Fibroblast of upper back skin (primary cell): ENCODE data around the gene PIGU.

Experiments used
- DNase-seq: peaks from one replicate; pipeline ENCODE4 v3.0.0-alpha.2; 2013

The PIGU gene

GRCh38 chr20:34549291-34549928, 127.5 kb downstream of the PIGU start:
- no peak for DNase-seq

- no peak for DNase-seq
Observed at GRCh38 chr20:34547844-34548613, 128.9 kb downstream of the PIGU start.

GRCh38 chr20:34546751-34547181, 130.1 kb downstream of the PIGU start:
- no peak for DNase-seq

- no peak for DNase-seq
Observed at GRCh38 chr20:34544109-34544796, 132.6 kb downstream of the PIGU start.

- no peak for DNase-seq
Observed at GRCh38 chr20:34543463-34544056, 133.3 kb downstream of the PIGU start.

GRCh38 chr20:34542439-34542838, 134.5 kb downstream of the PIGU start:
- no peak for DNase-seq

- no peak for DNase-seq
Observed at GRCh38 chr20:34541917-34542316, 135.0 kb downstream of the PIGU start.

GRCh38 chr20:34541264-34541901, 135.5 kb downstream of the PIGU start:
- no peak for DNase-seq

- no peak for DNase-seq
Observed at GRCh38 chr20:34540596-34541263, 136.2 kb downstream of the PIGU start.

GRCh38 chr20:34539756-34540155, 137.1 kb downstream of the PIGU start:
- DNase-seq = no peak

GRCh38 chr20:34538671-34539123, 138.2 kb downstream of the PIGU start:
- DNase-seq = peak; percentile 49

- DNase-seq = no peak
Observed at GRCh38 chr20:34537651-34538050, 139.2 kb downstream of the PIGU start.

- no peak for DNase-seq
Observed at GRCh38 chr20:34536798-34537394, 140.0 kb downstream of the PIGU start.

GRCh38 chr20:34535857-34536256, 141.0 kb downstream of the PIGU start:
- no peak for DNase-seq

GRCh38 chr20:34535301-34535840, 141.5 kb downstream of the PIGU start:
- no peak for DNase-seq

GRCh38 chr20:34534391-34535165, 142.3 kb downstream of the PIGU start:
- no peak for DNase-seq

GRCh38 chr20:34532756-34533155, 144.1 kb downstream of the PIGU start:
- no peak for DNase-seq

- DNase-seq = no peak
Observed at GRCh38 chr20:34532320-34532719, 144.6 kb downstream of the PIGU start.

GRCh38 chr20:34531608-34532265, 145.2 kb downstream of the PIGU start:
- no peak for DNase-seq

- DNase-seq = no peak
Observed at GRCh38 chr20:34530342-34530741, 146.6 kb downstream of the PIGU start.
